HG03469 (cell line): ENCODE measurements around the gene ATP6V1A.
A peak's percentile ranks its signal among the peaks of the same experiment; 100 is the strongest.
"Not testable (repeated sequence)": the region's sequence is repeated elsewhere in the genome, so short reads cannot be mapped to it uniquely, and the experiment has no call there.

Source experiments
- ATAC-seq: cut with Tn5 transposase; IDR thresholded peaks from one replicate; pipeline ENCODE4 v1.9.1; 2021; ENCODE audit warnings: mild to moderate bottlenecking, moderate library complexity, moderate number of reproducible peaks; ENCODE audit not compliant: unreplicated experiment

ATP6V1A gene

GRCh38 chr3:113812854-113813253 lies 66.0 kb downstream of the ATP6V1A start:
- ATAC-seq: no peak

GRCh38 chr3:113819866-113820265 lies 73.0 kb downstream of the ATP6V1A start:
- ATAC-seq: no peak

- ATAC-seq: peak; percentile 78
These were observed 78.3 kb downstream of the ATP6V1A start for GRCh38 chr3:113825090-113825489.

GRCh38 chr3:113828600-113828999 lies 81.8 kb downstream of the ATP6V1A start:
- no peak for ATAC-seq

- no peak for ATAC-seq
These were observed 82.9 kb downstream of the ATP6V1A start for GRCh38 chr3:113829576-113830354.

- ATAC-seq: no peak
These were observed 84.2 kb downstream of the ATP6V1A start for GRCh38 chr3:113831103-113831355.

- ATAC-seq: no peak
These were observed 85.8 kb downstream of the ATP6V1A start for GRCh38 chr3:113832477-113833164.

- no peak for ATAC-seq
These were observed 88.1 kb downstream of the ATP6V1A start for GRCh38 chr3:113834983-113835382.

- ATAC-seq: peak; percentile 84
These were observed 91.9 kb downstream of the ATP6V1A start, which contains the start of gene GRAMD1C for GRCh38 chr3:113838631-113839209. TSS of gene GRAMD1C (plus strand) at chr3:113838788. CDS start at chr3:113838910, 122 bp downstream.

- ATAC-seq: no peak
These were observed 92.7 kb downstream of the ATP6V1A start for GRCh38 chr3:113839551-113839950.

- ATAC-seq: peak; percentile 65
These were observed 97.9 kb downstream of the ATP6V1A start for GRCh38 chr3:113844622-113845222.

GRCh38 chr3:113847247-113847646 lies 100.4 kb downstream of the ATP6V1A start:
- ATAC-seq: no peak

GRCh38 chr3:113847664-113848461 lies 101.0 kb downstream of the ATP6V1A start:
- no peak for ATAC-seq

- not testable (repeated sequence) for ATAC-seq
These were observed 102.2 kb downstream of the ATP6V1A start for GRCh38 chr3:113849071-113849470.

GRCh38 chr3:113849841-113850240 lies 103.0 kb downstream of the ATP6V1A start:
- ATAC-seq: not testable (repeated sequence)

- ATAC-seq: not testable (repeated sequence)
These were observed 103.6 kb downstream of the ATP6V1A start for GRCh38 chr3:113850391-113850790.

GRCh38 chr3:113852506-113852905 lies 105.7 kb downstream of the ATP6V1A start:
- no peak for ATAC-seq
